Neural progenitor cell (in vitro differentiated cells): ENCODE results near the gene ISG15. TPM values are rescaled to one million over a fixed set of nuclear protein-coding genes. Genes with fewer than 3 reads are reported as not detected.
"Not testable (repeated sequence)": the region's sequence is repeated elsewhere in the genome, so short reads cannot be mapped to it uniquely, and the experiment has no call there.

Experiments
- DNase-seq: peaks from one replicate; pipeline ENCODE4 v3.0.0-alpha.2; 2016; ENCODE audit warnings: low spot score
- H2AFZ ChIP-seq: fragments of 200-600 bp; sonication (generic); replicated peaks from 2 replicates; pipeline ENCODE4 v1.6.1; 2016; ENCODE audit warnings: antibody characterized with exemption
- H3F3A ChIP-seq: fragments of 200-600 bp; sonication (generic); 2 replicates; pipeline ENCODE4 v1.6.1; 2016; ENCODE audit warnings: antibody characterized with exemption, low read depth
- H3K27ac ChIP-seq: fragments of 200-600 bp; sonication (generic); 2 replicates; pipeline ENCODE4 v1.5.1; 2016; ENCODE audit warnings: mild to moderate bottlenecking
- H3K27me3 ChIP-seq: fragments of 200-600 bp; sonication (generic); 2 replicates; pipeline ENCODE4 v1.6.1; 2016; ENCODE audit warnings: mild to moderate bottlenecking, moderate library complexity
- H3K36me3 ChIP-seq: fragments of 200-600 bp; sonication (generic); 2 replicates; pipeline ENCODE4 v1.5.1; 2016
- H3K4me1 ChIP-seq: fragments of 200-600 bp; sonication (generic); 2 replicates; pipeline ENCODE4 v1.6.1; 2016; ENCODE audit warnings: mixed run types
- H3K4me2 ChIP-seq: fragments of 200-600 bp; sonication (generic); 2 replicates; pipeline ENCODE4 v1.6.1; 2016
- H3K4me3 ChIP-seq: fragments of 200-600 bp; sonication (generic); 2 replicates; pipeline ENCODE4 v1.5.1; 2016
- H3K79me2 ChIP-seq: fragments of 200-600 bp; sonication (generic); 2 replicates; pipeline ENCODE4 v1.6.1; 2016; ENCODE audit warnings: low read depth
- H3K9ac ChIP-seq: fragments of 200-600 bp; sonication (generic); 2 replicates; pipeline ENCODE4 v1.6.1; 2016
- H3K9me3 ChIP-seq: fragments of 200-600 bp; sonication (generic); 2 replicates; pipeline ENCODE4 v1.5.1; 2016; ENCODE audit warnings: low read depth
- H4K20me1 ChIP-seq: fragments of 200-600 bp; sonication (generic); 2 replicates; pipeline ENCODE4 v1.6.1; 2016; ENCODE audit warnings: low read depth
- H3K27ac Mint-ChIP-seq: 3 replicates; pipeline ENCODE4 v1.8.0; 2021; ENCODE audit warnings: mixed read lengths
- H3K27me3 Mint-ChIP-seq: 2 replicates; pipeline ENCODE4 v1.8.0; 2022; ENCODE audit warnings: low read depth, mild to moderate bottlenecking, inconsistent platforms, moderate library complexity, mixed read lengths; ENCODE audit not compliant: insufficient read depth
- H3K36me3 Mint-ChIP-seq: 3 replicates; pipeline ENCODE4 v1.8.0; 2021; ENCODE audit warnings: mixed read lengths
- H3K4me1 Mint-ChIP-seq: 3 replicates; pipeline ENCODE4 v1.8.0; 2021; ENCODE audit warnings: mixed read lengths
- H3K4me3 Mint-ChIP-seq: 3 replicates; pipeline ENCODE4 v1.8.0; 2021; ENCODE audit warnings: mild to moderate bottlenecking, moderate library complexity, mixed read lengths
- H3K9me3 Mint-ChIP-seq: 3 replicates; pipeline ENCODE4 v1.8.0; 2020; ENCODE audit warnings: mixed read lengths
- CTCF ChIP-seq: fragments of 200-600 bp; sonication (generic); IDR thresholded peaks from 2 replicates; pipeline ENCODE4 v1.5.1; 2017; ENCODE audit warnings: antibody characterized with exemption, mild to moderate bottlenecking
- EZH2 ChIP-seq: fragments of 200-600 bp; sonication (generic); IDR thresholded peaks from 2 replicates; pipeline ENCODE4 v1.6.1; 2017; ENCODE audit warnings: antibody characterized with exemption, mild to moderate bottlenecking, moderate library complexity
- EZH2phosphoT487 ChIP-seq: fragments of 200-600 bp; sonication (generic); IDR thresholded peaks from 2 replicates; pipeline ENCODE4 v1.6.1; 2017; ENCODE audit warnings: antibody characterized with exemption
- total RNA-seq: library from RNA; depleted of rRNA; stranded (reverse); fragments of >200 nt; gene quantifications from 2 replicates; pipeline ENCODE4 v1.2.3, GENCODE V29; 2015; ENCODE audit warnings: low replicate concordance

ISG15 gene
- total RNA-seq, 1 donor from 2014 or later = 22.4 TPM

DNA sequence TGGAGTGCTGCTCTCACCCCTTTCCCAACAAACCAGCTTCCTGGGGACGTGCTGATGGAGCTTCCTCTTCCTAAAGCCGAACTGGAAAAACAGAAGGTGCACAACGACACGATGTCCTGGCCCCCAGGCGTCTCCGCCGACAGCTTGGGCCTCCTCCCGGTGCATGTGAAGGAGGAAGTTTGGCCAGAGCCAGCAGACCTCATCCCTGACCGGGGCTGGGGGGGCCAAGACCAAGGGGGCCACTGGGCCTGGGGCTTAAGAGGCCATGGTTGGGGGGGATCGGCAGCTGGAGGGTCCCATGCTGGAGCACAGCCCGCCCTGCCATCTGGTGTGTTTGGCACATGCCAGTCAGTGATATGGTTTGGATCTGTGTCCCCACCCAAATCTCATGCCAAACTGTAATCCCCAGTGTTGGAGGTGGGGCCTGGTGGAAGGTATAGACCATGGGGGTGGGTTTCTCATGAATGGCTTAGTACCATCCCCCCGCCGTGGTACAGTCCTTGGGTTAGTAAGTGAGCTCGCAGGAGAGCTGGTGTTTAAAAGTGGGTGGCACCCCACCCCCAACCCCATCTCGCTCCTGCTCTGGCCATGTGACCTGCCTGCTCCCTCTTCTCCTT is 19.8 kb upstream of the ISG15 start:
- peaks cover 18% of the 10 kb centered on the region for H4K20me1 ChIP-seq
- H2AFZ ChIP-seq = no peak overlapping the region
- H3K79me2 ChIP-seq = no peaks in the 10 kb centered on the region
- H3F3A ChIP-seq = peaks cover 16% of the 10 kb centered on the region
- no peak for DNase-seq
- no peak overlapping the region for H3K4me3 Mint-ChIP-seq
- no peak overlapping the region for H3K9ac ChIP-seq
- H3K4me1 Mint-ChIP-seq = peaks cover 7% of the 10 kb centered on the region
- no peaks in the 10 kb centered on the region for H3K36me3 ChIP-seq
- H3K27me3 Mint-ChIP-seq = peaks cover 25% of the 10 kb centered on the region
- H3K36me3 Mint-ChIP-seq = peaks cover 2% of the 10 kb centered on the region
- no peak overlapping the region for H3K4me2 ChIP-seq
- H3K9me3 Mint-ChIP-seq = peaks cover 40% of the 10 kb centered on the region
- H3K4me1 ChIP-seq = peaks cover 9% of the 10 kb centered on the region
- no peak overlapping the region for H3K27ac Mint-ChIP-seq
- TF ChIP-seq EZH2 (no peak), CTCF (no peak), EZH2phosphoT487 (no peak)
- H3K4me3 ChIP-seq = no peak overlapping the region
- peaks cover 100% of the 10 kb centered on the region for H3K27me3 ChIP-seq
- H3K9me3 ChIP-seq = no peaks in the 10 kb centered on the region
- H3K27ac ChIP-seq = no peak overlapping the region

- Mint-ChIP-seq H3K27me3 (peaks cover 19% of the 10 kb centered on the region), H3K4me3 (peak overlapping the region; percentile 69), H3K9me3 (peaks cover 29% of the 10 kb centered on the region)
- peaks cover 100% of the 10 kb centered on the region for H3K27me3 ChIP-seq
- H3K27ac ChIP-seq, H3K36me3 ChIP-seq, H3K9me3 ChIP-seq, H3K4me2 ChIP-seq, H3K79me2 ChIP-seq, DNase-seq, H3K36me3 Mint-ChIP-seq, H3K4me1 Mint-ChIP-seq, H3K27ac Mint-ChIP-seq, H2AFZ ChIP-seq, H3K9ac ChIP-seq, H3K4me3 ChIP-seq: not testable (repeated sequence)
- H3F3A ChIP-seq = peaks cover 19% of the 10 kb centered on the region
- peaks cover 22% of the 10 kb centered on the region for H4K20me1 ChIP-seq
- peaks cover 12% of the 10 kb centered on the region for H3K4me1 ChIP-seq
Observed at GRCh38 chr1:994546-994945, 18.8 kb upstream of the ISG15 start.

DNA sequence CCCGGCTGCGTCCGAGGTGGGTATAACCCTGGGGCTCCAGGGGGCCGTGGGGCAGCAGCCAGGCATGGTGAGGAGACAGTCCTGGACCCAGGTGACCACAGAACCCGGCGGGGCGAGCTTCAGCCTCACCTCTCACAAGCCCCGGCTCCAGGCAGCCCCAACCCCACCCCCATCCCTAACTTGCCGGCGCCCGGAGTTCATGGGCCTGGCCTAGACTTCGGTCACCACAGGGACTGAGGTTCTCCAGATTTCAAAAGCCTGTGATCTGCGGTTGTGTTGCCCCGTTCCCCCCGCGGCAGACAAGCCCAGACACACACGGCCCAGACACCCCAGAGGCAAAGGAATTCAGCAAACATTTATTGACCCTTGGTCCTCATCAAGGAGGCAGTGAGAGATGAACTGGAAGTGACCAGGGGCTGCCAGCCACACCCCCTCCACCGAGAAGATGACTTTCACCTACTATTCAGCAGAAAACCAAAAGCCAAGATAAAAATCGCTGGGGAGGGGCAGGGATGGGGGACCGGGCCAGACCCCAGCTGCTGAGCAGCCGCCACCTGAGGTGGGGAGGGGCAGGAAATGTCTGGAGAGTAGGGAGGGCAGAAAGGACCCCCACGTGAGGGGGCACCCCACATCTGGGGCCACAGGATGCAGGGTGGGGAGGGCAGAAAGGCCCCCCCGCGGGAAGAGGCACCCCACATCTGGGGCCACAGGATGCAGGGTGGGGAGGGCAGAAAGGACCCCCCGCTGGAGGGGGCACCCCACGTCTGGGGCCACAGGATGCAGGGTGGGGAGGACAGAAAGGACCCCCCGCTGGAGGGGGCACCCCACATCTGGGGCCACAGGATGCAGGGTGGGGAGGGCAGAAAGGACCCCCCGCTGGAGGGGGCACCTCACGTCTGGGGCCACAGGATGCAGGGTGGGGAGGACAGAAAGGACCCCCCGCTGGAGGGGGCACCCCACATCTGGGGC is 17.3 kb upstream of the ISG15 start:
- TF ChIP-seq EZH2 = no peak
- TF ChIP-seq EZH2phosphoT487 = no peak
- no peak for TF ChIP-seq CTCF
- no peaks in the 10 kb centered on the region for H3K36me3 ChIP-seq
- no peak overlapping the region for H2AFZ ChIP-seq
- H3K9me3 ChIP-seq = no peaks in the 10 kb centered on the region
- peaks cover 12% of the 10 kb centered on the region for H3K4me1 ChIP-seq
- peaks cover 22% of the 10 kb centered on the region for H4K20me1 ChIP-seq
- peaks cover 100% of the 10 kb centered on the region for H3K27me3 ChIP-seq
- Mint-ChIP-seq H3K4me1 (peaks cover 9% of the 10 kb centered on the region), H3K9me3 (peaks cover 24% of the 10 kb centered on the region), H3K36me3 (peaks cover 2% of the 10 kb centered on the region), H3K4me3 (peak overlapping the region; percentile 56), H3K27me3 (peaks cover 14% of the 10 kb centered on the region), H3K27ac (peak overlapping the region; percentile 78)
- H3F3A ChIP-seq = peaks cover 27% of the 10 kb centered on the region
- H3K4me2 ChIP-seq = no peak overlapping the region
- no peak overlapping the region for H3K4me3 ChIP-seq
- H3K9ac ChIP-seq = no peak overlapping the region
- no peak overlapping the region for H3K27ac ChIP-seq
- DNase-seq = no peak
- no peaks in the 10 kb centered on the region for H3K79me2 ChIP-seq
